GM19025 (cell line): ENCODE measurements around the gene GALK2.
"Not testable (repeated sequence)": the region's sequence is repeated elsewhere in the genome, so short reads cannot be mapped to it uniquely, and the experiment has no call there.

Source experiments
- ATAC-seq: cut with Tn5 transposase; IDR thresholded peaks from one replicate; pipeline ENCODE4 v1.9.1; 2021; ENCODE audit warnings: mild to moderate bottlenecking, low read depth, moderate library complexity; ENCODE audit not compliant: unreplicated experiment

GALK2 gene

DNA sequence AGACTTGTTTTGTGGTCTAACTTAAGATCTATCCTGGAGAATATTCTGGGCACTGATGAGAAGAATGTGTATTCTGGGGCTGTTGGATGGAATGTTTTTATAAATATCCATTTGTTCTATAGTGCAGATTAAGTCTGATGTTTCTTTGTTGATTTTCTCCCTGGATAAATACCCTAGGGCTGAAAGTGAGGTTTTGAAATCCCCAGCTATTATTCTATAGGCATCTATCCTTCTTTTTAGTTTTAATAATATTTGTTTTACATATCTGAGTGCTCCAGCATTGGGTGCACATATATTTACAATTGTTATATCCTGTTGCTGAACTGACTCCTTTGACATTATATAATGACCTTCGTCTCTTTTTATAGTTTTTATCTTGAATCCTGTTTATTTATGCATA is 42.9 kb downstream of the GALK2 start:
- no peak for ATAC-seq

DNA sequence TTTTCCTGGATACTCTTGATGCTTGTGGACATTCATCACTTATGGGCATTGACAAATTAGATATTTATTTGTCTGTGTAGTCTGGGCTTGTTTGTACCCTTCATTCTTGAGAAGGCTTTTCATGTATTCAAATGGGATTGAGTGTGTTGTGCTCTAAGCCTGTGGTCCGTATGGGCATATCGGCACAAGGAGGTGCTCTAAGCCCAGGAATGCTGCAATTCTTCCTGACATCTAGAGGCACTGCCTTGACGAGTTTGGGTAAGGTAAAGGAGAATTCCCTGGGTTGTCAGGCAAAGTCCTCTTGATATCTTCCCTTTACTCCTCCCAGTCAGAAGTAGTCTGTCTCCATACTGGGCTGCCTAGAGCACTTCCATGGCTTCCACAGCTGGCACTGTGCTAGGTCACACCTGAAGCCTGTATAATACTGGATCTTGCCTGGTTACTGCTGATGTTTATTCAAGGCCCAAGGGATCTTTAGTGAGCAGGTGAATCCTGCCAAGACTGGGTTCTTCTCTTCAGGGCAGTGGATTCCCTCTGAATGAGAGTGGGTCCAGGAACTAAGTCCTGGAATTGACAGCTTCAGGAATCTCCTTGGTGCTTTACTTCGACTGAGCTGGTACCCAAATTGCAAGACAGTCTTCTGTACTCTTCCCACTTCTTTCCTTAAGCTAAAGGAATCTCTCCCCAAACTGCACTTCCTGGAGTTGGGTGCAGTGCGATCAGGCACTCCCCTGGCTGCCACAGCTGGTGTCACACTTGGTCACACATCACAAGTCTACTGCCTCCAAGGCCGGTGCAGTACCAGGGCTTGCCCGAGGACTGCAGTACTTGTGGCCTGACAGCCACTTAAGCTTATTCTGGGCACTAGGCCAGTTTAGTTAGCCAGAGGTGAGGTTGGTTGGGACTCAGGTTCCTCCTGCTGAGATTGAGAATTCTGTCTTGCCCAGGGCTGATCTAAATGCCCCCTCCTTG is 46.0 kb downstream of the GALK2 start:
- peak; percentile 99 for ATAC-seq

DNA sequence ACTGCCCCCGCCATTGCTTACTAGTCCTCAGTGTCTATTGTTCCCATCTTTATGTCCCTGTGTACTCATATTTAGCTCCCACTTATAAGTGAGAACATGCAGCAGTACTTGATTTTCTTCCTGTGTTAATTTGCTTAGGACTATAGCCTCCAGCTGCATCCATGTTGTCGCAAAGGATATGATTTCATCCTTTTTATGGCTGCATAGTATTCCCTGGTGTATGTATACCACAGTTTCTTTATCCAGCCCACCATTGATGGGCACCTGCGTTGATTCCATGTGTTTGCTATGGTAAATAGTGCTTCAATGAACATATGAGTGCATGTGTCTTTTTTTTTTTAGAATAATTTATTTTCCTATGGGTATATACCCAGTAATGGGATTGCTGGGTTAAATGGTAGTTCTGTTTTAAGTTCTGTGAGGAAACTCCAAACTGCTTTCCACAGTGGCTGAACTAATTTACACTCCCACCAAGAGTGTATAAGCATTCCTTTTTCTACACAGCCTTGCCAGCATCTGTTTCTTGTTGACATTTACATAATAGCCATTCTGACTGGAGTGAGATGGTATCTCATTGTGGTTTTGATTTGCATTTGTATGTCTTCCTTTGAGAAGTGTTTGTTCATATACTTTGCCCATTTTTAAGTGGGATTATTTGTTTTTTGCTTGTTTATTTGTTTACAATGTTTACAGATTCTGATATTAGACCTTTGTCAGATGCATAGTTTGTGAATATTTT is 53.7 kb downstream of the GALK2 start:
- ATAC-seq: no peak

DNA sequence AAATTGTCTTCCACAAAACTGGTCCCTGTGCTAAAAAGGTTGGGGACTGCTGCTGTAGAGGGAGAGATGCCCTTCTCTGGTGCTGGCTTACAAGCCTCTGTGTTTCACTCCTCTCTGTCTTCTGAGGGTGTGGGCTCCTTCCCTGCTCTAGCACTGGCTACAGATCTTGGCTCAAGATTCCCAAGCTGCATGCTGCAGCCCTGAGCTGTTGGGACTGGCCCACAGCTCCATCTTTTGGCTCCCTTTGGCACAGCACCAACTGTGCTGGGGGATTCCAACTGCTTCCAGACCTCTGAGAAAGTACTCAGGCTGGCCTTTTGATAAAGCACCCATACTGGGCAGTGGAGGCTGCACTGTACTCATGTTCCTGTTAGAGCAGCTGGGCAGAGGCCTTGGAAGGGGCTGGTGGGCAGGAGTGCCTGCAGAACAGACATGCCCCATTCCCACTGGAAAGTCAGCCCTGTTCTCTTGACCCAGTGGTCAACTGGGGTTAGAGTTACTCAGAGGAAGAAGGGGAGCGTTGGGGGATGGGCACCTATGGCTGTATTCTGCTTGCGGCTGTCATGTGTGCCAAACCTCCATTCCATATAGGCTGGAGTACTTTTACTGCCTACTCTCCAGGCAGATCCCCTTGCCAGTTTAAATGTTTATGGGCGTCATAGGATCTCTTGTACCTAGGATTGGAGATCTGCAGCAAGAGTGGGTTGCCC is 55.7 kb downstream of the GALK2 start:
- no peak for ATAC-seq

DNA sequence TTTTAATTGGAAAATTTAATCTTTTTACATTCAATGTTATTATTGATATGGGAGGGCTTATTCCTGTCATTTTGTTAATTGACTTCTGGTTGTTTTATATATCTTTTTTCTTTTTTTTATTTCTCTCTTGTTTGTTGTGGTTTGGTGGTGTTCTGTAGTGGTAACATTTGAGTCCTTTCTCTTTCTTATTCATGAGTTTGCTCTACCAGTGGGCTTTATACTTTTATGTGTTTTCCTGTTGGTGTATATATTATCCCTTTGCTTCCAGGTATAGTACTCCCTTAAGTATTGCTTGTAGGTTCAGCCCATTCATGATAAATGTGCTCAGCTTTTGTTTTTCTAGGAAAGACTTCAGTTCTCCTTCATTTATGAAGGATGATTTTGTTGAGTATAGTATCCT is 57.6 kb downstream of the GALK2 start:
- no peak for ATAC-seq

DNA sequence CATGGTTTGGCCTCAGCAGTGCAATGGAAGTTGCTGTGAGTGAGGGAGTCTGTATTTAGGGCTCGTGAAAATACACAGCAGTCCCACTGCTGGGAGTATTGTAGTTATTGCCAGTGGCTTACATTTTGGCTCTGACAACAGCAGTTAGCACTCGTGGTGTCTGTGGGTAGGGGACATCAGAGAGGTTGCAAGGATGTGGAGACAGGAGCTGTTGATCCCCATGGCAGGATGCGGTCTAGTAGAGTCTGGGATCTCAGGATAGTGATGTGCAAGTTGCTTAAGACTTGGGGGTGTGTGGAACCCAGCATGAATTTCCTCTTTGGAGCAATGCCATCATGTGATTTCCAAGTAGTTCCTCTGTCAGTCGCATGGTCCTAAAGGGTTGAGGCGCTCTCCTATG is 59.9 kb downstream of the GALK2 start:
- ATAC-seq: no peak

DNA sequence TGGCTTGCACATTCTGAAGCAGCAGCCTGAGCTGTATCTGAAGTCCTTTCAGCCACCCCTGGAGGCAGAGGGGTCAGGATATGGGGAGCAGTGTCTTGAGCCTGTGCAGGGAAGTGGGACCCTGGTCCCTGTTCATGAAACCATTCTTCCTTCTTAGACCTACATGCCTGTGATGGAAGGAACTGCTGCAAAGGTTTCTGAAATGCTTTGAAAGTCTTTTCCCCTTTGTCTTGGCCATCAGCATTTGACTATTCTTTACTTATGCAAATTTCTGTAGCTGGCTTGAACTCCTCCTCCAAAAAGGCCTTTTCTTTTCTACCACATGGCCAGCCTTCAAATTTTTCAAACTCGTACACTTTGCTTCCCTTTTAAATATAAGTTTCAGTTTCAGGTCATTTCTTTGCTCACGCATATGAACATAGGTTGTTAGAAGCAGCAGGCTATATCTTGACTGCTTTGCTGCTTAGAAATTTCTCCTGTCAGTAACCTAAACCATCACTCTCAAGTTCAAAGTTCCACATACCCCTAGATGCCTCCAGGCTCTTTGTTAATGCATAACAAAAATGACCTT is 62.3 kb downstream of the GALK2 start:
- ATAC-seq: no peak

DNA sequence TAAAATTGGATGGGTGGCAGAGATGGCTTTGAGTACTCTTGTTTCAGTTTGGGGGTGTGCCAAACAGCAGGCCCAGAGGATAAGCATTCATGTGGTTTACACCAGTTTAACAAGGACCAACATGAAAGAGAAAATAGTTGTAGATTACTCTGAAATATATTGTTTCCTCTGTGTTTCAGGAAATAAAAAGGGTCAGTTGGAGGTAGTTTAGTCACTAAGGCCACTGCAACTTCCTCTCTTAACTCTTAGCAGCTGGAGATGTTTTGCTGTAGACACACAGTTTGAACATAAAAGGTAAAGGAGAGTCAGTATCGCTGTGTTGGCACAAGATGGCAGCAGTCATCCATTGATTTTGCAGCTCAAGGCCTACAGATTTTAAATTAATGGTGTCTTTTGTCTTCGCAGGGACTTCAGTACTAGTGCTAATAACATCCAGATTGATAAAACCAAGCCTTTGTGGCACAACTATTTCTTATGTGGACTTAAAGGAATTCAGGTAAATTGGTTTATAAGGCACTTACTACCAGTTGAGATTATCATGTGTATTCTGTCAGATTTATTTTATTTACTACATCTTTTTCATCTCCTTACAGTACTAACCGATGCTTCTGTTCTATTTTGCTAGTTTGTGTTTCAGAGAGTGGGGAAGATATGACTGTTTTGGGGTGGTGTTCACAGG is 65.5 kb downstream of the GALK2 start:
- peak; percentile 90 for ATAC-seq

DNA sequence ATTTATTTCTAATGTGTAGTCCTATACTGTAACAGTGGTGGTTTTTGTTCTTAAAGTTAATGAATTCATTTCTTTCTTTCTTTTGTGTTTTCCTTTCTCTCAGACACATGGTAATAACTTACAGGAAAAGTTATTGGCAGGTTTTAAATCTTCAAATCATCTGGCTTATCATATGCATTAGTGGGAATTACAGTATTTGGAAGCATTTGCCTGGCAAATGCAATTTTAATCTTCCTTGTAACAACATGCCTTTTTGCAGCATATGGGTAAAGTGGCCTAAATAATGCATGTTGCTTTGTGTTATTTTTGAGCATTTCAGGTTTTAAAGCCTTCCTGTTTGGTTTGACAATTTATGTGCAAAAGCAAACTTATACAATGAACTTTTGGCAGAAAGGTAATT is 66.8 kb downstream of the GALK2 start:
- no peak for ATAC-seq

DNA sequence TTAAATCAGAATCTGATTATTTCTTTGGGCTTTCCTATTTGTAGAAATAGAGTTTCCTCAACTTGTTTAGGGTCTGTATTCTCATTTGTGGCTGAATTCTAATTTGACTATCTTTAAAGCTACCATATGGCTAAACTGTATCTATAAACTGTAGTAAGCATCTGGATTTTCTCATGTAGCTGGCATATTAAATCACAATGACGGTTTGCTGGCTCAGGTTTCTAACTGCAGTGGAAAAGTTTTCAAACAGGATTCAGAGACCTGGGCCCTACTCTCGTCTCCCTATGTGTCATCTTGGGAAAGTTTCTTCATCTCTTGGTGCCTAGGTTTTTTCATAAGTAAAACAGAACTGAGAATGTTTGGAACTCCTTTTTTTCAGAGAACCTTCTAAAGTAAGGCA is 68.3 kb downstream of the GALK2 start:
- ATAC-seq: no peak

DNA sequence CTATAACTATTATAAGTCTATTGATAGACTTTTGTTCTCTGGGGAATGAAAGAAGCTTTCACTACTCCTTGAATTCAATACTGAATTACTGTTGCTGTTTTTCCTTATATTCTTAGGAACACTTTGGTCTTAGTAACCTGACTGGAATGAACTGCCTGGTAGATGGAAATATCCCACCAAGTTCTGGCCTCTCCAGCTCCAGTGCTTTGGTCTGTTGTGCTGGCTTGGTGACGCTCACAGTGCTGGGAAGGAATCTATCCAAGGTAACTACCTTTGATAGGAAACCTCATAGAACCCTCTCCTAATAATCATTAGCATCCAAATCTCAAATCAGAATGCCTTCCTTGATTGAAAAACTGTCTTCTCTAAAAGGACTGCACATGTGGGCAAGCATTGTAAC is 69.1 kb downstream of the GALK2 start:
- no peak for ATAC-seq

DNA sequence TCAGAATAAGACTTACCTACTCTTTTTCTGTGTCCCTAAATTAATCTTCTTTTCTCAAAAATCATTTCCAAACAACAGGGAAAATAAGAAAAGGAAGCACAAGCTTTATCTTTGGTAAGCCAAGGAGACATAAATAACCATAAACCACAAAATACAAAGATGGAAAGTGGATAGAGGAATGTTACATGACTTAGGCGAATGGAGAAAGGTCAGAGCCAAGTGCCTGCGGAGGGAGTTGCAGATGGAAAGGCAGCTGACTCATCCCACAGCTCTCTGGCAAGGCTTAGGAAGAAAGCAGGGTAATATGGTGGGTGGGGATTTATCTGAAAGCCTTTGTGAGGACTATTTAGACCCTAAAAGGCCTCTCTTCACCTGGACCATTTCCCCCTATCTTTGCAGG is 72.8 kb downstream of the GALK2 start:
- ATAC-seq: no peak

DNA sequence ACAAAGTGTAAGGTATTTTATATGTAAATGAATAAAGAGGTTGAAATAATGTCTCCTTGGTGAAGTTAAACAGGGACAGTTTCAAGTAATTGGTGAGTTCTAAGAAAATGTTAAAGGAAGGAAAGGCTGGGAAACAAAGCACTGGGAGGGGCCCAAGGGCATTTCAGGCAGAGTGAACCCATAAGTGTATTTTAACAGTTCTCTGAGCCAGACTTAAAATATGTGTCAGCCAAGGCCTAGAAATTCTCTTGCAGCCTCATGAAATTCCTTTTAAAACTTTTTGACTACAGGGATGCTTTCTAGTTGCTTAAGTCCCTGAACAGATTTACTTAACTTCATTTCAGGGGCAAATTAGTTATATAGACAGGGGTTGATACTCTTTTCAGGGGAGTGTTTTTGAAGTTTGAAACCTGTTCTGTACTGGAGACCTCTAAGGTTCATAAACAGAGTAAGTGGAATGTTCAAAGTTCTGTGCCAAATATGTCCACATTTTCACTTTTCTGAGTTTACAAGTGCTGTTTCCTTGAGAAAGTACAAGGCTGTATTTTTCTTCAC is 77.6 kb downstream of the GALK2 start:
- no peak for ATAC-seq

DNA sequence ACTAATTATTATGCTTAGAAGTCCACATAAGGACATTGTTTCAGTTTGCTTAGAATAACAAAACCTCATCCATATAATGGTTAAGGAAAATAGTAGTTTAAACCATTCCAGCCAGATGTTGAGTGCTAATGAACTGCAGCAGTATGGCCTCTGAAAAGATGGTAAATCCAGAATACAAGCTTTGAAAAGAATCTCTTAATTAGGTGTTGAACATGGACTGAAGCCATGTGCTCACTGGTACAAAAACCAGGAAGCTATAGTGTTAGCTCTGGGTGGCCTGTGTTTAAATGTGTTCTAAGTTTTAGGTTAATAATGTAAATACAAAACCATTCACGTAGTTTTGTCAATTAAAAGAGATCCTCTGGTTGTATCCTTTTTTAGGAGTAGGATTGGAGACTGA is 78.2 kb downstream of the GALK2 start:
- ATAC-seq: no peak

DNA sequence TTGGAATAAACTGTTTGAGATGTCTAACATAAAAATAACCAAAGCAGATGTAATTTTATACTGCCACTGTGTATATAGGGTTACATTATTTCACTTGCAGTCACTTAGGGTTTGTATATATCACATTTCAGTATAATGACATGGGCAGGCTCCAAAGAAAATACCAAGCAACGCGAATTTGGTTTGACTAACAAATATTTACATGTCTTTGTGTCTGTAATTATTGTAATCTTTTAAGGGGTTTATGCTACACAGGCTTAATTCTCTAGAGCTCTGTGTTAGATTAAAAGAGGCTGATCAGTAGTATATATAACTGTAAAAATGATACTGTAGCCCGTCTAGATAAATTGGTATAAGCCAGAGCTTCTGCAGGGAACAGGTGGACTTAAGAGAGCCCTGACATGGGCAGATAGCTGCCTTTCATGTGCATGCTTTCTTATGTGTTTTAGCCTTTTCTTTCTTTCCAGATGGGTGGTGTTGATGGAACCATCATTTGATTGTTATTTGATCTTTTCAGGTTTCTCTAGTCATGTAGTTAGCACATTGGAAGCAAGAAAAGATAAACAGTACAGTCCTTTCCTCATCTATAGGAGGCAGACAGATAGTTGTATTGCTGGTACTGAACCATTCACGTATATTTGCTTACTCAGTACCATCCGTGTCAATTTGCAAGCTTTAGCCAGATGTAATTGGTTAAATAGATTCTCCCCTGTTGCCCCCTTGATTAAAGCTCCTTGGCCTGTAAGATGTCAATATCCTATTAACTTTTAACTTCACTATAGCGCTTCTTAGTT is 86.1 kb downstream of the GALK2 start:
- ATAC-seq: no peak

DNA sequence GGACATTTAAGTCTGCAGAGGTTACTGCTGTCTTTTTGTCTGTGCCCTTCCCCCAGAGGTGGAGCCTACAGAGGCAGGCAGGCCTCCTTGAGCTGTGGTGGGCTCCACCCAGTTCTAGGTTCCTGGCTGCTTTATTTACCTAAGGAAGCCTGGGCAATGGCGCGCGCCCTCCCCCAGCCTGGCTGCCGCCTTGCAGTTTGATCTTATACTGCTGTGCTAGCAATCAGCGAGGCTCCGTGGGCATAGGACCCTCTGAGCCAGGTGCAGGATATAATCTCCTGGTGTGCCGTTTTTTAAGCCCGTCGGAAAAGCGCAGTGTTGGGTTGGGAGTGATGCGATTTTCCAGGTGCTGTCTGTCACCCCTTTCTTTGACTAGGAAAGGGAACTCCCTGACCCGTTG is 95.1 kb downstream of the GALK2 start:
- not testable (repeated sequence) for ATAC-seq

DNA sequence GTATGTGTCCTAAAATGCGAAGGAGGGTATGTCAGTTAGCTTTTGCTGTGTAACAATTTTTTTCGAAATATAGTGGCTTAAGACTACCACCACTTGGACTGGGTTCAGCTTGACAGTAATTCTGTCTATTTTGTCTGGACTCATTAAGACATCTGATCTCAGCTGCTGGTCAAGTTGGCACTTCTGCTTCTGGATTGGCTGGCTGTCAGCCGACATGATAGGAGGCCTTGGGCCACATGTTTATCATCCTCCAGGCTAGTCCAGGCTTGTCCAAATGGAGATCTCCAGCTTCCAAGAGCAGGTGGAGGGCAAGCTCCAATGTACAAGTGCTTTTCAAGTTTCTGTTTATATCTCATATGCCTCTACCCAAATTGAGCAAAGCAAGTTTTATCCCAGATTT is 95.9 kb downstream of the GALK2 start:
- ATAC-seq: no peak

DNA sequence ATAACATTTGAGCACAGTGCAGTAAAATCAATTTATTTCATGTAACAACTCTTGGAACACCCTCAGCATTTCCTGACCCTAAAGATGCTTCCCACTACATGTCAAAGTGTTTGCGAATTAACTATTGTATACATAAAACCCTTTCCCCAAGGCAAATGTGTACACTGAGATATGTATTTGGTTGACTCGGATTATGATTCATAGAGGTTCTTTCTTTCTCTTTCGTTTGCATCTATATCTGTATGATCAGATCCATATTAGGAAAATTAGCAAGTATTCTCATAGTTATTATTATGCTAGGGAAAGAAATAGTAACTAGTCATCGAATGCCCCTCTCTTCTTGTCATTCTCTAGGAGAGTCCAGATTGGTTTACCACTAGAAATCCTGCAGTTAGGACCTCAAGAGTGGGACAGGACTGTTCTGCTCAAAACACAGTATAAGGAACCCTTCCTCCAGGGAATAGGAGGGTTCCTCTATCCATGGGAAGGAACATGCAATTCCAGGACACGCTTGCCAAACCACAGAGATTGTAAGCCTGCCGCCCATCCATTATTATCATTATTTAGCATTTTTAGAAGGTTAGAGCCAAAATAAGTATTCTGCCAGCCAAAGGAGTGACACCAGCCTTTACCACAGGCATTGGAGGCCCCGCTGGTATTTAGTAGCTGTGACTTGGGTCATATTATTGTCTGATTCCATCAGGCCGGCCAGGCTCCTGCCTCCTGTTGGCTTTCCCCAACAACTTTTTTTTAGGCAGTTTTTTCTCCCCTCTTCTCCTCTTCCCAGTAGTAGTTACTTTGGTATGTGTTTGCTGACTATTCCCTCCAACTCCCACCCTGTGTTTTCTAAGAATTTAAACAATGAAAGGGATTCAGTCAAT is 100.7 kb downstream of the GALK2 start:
- ATAC-seq: no peak
